ENCODE data around the gene DEPP1. TPM values are rescaled to one million over a fixed set of nuclear protein-coding genes. Genes with fewer than 3 reads are reported as not detected.

The DEPP1 gene
- total and polyA plus RNA-seq, 2 donors (not counting 3 experiments of a cell fraction or from before 2014, with no cell fraction given): 364 to 951 TPM

DNA sequence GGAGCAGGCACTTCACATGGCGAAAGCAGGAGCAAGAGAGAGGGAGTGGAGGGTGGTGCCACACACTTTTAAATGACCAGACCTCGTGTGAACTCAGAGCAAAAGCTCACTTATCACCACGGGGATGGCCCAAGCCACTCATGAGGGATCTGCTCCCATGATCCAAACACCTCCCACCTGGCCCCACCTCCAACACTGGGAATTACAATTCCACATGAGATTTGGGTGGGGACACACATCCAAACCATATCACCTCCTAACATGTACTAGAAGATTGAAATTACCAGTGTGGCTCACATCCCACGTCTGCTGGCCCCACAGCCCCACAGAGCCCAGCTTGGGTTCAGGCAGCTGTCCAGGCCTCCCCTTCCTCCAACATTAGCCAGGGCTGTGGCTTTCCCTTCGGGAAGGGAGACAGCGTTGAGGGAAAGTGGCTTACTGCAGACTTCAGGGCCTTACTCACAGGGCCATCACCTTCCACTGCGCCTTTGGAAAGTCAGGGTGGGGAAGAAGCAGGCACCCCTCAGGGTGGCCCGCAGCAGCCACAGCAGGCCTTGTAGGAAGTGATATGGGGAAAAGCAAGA lies 7.7 kb downstream of the DEPP1 start:
- Histone ChIP-seq H4K20me1 (replicated peaks; ENCODE audit: control insufficient read depth, extremely low read depth, insufficient read depth, low read length) (no peaks in the 10 kb centered on the region), H3K4me1 (ENCODE audit: control insufficient read depth, extremely low read depth, insufficient read depth, low read length) (peaks cover 6% of the 10 kb centered on the region), H3K9ac (replicated peaks; ENCODE audit: extremely low read depth, insufficient read depth, low read length) (no peak overlapping the region), H3K27me3 (ENCODE audit: control insufficient read depth in 2 of 2, insufficient read depth in 2 of 2, low read length in 2 of 2) (no peaks in the 10 kb centered on the region), H2AFZ (ENCODE audit: low read depth, low read length) (no peak overlapping the region), H3K4me3 (replicated peaks in 1 of 3; ENCODE audit: insufficient read depth in 1 of 3, low read depth in 1 of 3, low read length in 3 of 3) (no peak overlapping the region), H3K9me3 (replicated peaks; ENCODE audit: control insufficient read depth, insufficient read depth, low read length) (no peaks in the 10 kb centered on the region), H3K9me1 (replicated peaks; ENCODE audit: control insufficient read depth, extremely low read depth, insufficient read depth, low read length) (no peaks in the 10 kb centered on the region), H3K27ac (ENCODE audit: insufficient read depth, low read depth, low read length) (no peak overlapping the region), H3K79me2 (ENCODE audit: control insufficient read depth, insufficient read depth, low read length) (no peaks in the 10 kb centered on the region), H3K36me3 (ENCODE audit: control insufficient read depth in 2 of 2, extremely low read depth in 1 of 2, insufficient read depth in 2 of 2, low read length in 2 of 2) (no peaks in the 10 kb centered on the region), H3K4me2 (ENCODE audit: insufficient read depth, low read length) (no peak overlapping the region)
- dilution Hi-C loops (cut with MboI; ENCODE audit: extremely low pct_ligation_motif_present, low sequenced_read_pairs) (no loop called here), intact Hi-C loops (cut with micrococcal nuclease) (loop anchor here (10.0 kb wide), 1 partner anchor 1296 kb away; no protein-coding TSS in a partner anchor)
- BruUV-seq (replicated peaks): no TSS peak
- CTCF ChIA-PET: no interaction called here
- POLR2A ChIA-PET: no interaction called here
- no peak for TF ChIP-seq MYC (IDR thresholded peaks at IDR 0.05; ENCODE audit: low read depth, low read length)
- TF ChIP-seq POLR2AphosphoS5 (IDR thresholded peaks at IDR 0.05; ENCODE audit: insufficient read depth, low read depth, low read length): no peak
- TF ChIP-seq POLR2A (IDR thresholded peaks at IDR 0.05; ENCODE audit: low read depth, low read length): no peak
- no peak for TF ChIP-seq FOS (IDR thresholded peaks at IDR 0.05; ENCODE audit: borderline replicate concordance, insufficient read depth, low read length)
- no peak for TF ChIP-seq EZH2 (IDR thresholded peaks at IDR 0.05; ENCODE audit: borderline replicate concordance, low read depth, low read length, severe bottlenecking)
- TF ChIP-seq, protein P1, sequence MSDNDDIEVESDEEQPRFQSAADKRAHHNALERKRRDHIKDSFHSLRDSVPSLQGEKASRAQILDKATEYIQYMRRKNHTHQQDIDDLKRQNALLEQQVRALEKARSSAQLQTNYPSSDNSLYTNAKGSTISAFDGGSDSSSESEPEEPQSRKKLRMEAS (IDR thresholded peaks at IDR 0.05; ENCODE audit: insufficient read depth, insufficient read length): no peak
- no peak for TF ChIP-seq JUN (IDR thresholded peaks at IDR 0.05; ENCODE audit: borderline replicate concordance, insufficient read depth, insufficient read length, low read depth)
- no peak for TF ChIP-seq GATA2 (IDR thresholded peaks at IDR 0.05; ENCODE audit: insufficient read depth, insufficient read length, low read depth, low read length)
- TF ChIP-seq, protein P2, sequence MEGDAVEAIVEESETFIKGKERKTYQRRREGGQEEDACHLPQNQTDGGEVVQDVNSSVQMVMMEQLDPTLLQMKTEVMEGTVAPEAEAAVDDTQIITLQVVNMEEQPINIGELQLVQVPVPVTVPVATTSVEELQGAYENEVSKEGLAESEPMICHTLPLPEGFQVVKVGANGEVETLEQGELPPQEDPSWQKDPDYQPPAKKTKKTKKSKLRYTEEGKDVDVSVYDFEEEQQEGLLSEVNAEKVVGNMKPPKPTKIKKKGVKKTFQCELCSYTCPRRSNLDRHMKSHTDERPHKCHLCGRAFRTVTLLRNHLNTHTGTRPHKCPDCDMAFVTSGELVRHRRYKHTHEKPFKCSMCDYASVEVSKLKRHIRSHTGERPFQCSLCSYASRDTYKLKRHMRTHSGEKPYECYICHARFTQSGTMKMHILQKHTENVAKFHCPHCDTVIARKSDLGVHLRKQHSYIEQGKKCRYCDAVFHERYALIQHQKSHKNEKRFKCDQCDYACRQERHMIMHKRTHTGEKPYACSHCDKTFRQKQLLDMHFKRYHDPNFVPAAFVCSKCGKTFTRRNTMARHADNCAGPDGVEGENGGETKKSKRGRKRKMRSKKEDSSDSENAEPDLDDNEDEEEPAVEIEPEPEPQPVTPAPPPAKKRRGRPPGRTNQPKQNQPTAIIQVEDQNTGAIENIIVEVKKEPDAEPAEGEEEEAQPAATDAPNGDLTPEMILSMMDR (IDR thresholded peaks at IDR 0.05; ENCODE audit: extremely low read depth in 1 of 2, insufficient read depth in 1 of 2, low read depth in 1 of 2, low read length in 2 of 2): no peak
- DNase-seq (ENCODE audit: low read depth, low spot score): no peak
- FAIRE-seq: no peak
